Measurements from ENCODE around the gene DYNLT2B.

- no peak for TF ChIP-seq EZH2phosphoT487 (IDR thresholded peaks at IDR 0.05; ENCODE audit: insufficient read depth, low read depth)
- TF ChIP-seq EZH2 (IDR thresholded peaks at IDR 0.05; ENCODE audit: insufficient read depth, poor library complexity, severe bottlenecking): no peak
Observed at GRCh38 chr3:196241704-196242103, 76.3 kb downstream of the DYNLT2B start.
